Activated T-helper 2 cell treated with anti-CD3 and anti-CD28 coated beads, Interferon-gamma antibody, Interleukin-2, Interleukin-4, amounts not matched to agents 10 μg/mL and 5 μg/mL and 100 μg/mL, durations not matched to agents 14 hours and 24 hours and 36 hours (primary cell): ENCODE measurements around the gene MAMDC4. TPM values are rescaled to one million over a fixed set of nuclear protein-coding genes. Genes with fewer than 3 reads are reported as not detected.
"Not testable (repeated sequence)": the region's sequence is repeated elsewhere in the genome, so short reads cannot be mapped to it uniquely, and the experiment has no call there.

Experiments
- DNase-seq: peaks from one replicate; pipeline ENCODE4 v3.0.0; 2021; ENCODE audit warnings: low spot score
- H3K27ac Mint-ChIP-seq: one replicate; pipeline ENCODE4 v1.8.0; 2021; ENCODE audit warnings: mixed read lengths
- H3K27me3 Mint-ChIP-seq: one replicate; pipeline ENCODE4 v1.8.0; 2021; ENCODE audit warnings: low read depth, mixed read lengths
- H3K36me3 Mint-ChIP-seq: one replicate; pipeline ENCODE4 v1.8.0; 2021; ENCODE audit warnings: low read depth, mixed read lengths
- H3K4me1 Mint-ChIP-seq: one replicate; pipeline ENCODE4 v1.8.0; 2021; ENCODE audit warnings: low read depth, mixed read lengths
- H3K4me3 Mint-ChIP-seq: one replicate; pipeline ENCODE4 v1.8.0; 2021; ENCODE audit warnings: low read depth, mild to moderate bottlenecking, moderate library complexity, mixed read lengths
- H3K9me3 Mint-ChIP-seq: one replicate; pipeline ENCODE4 v1.8.0; 2021; ENCODE audit warnings: mixed read lengths
- intact Hi-C: fragments of 100-400 bp; cut with micrococcal nuclease; formaldehyde crosslinking; loops from one replicate; pipeline ENCODE4 v1.15.1; 2023
- total RNA-seq: library from RNA; stranded (reverse); gene quantifications from 2 replicates; pipeline ENCODE4 v1.2.3, GENCODE V29; 2022

MAMDC4 gene
- total RNA-seq, 1 donor from 2014 or later, result 21.0 TPM

- no peaks in the 10 kb centered on the region for H3K9me3 Mint-ChIP-seq
- H3K27ac Mint-ChIP-seq, result no peak overlapping the region
- no peaks in the 10 kb centered on the region for H3K27me3 Mint-ChIP-seq
- H3K36me3 Mint-ChIP-seq, result peaks cover 14% of the 10 kb centered on the region
- no peaks in the 10 kb centered on the region for H3K4me1 Mint-ChIP-seq
- no peak for DNase-seq
- intact Hi-C loops, result no loop called here
- H3K4me3 Mint-ChIP-seq, result no peak overlapping the region
These were observed 13.6 kb upstream of the MAMDC4 start for GRCh38 chr9:136838314-136839228.

DNA sequence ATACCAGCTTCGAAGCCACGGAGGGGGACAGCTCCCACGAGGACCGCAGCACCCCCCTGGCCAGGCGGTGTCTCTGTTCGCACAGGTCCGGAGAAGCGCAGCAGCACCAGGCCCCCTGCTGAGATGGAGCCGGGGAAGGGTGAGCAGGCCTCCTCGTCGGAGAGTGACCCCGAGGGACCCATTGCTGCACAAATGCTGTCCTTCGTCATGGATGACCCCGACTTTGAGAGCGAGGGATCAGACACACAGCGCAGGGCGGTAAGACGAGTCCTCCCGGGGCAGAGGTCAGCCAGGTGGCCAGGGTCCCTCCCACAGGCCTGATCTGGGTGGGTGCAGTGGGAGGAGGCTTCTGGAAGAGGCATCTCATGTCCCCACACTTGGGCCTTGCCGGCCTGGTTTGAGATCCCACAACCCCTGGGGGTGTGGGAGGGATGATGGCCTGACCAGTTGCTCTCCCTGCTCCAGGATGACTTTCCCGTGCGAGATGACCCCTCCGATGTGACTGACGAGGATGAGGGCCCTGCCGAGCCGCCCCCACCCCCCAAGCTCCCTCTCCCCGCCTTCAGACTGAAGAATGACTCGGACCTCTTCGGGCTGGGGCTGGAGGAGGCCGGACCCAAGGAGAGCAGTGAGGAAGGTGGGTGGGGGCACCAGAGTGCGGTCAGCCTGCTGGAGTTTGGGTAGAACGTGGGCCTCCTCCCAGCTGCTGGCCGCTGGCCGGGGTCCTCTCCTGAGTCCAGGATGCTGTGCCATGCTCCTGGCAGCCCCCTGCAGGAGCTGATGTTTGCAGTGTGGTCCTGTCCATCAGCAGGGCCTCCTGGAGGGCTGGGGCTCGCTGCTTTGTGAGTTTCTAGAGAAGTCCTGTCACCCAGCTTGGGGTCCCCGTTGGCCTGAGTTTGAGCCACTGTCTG lies 12.7 kb upstream of the MAMDC4 start:
- no peak overlapping the region for H3K4me3 Mint-ChIP-seq
- DNase-seq, result no peak
- peaks cover 11% of the 10 kb centered on the region for H3K36me3 Mint-ChIP-seq
- intact Hi-C loops, result loop anchor here (10.0 kb wide), 1 partner anchor 335 kb away; the partner anchor contains the start of genes LRRC26 and TMEM210
- H3K4me1 Mint-ChIP-seq, result no peaks in the 10 kb centered on the region
- H3K27ac Mint-ChIP-seq, result no peak overlapping the region
- no peaks in the 10 kb centered on the region for H3K9me3 Mint-ChIP-seq
- no peaks in the 10 kb centered on the region for H3K27me3 Mint-ChIP-seq

DNA sequence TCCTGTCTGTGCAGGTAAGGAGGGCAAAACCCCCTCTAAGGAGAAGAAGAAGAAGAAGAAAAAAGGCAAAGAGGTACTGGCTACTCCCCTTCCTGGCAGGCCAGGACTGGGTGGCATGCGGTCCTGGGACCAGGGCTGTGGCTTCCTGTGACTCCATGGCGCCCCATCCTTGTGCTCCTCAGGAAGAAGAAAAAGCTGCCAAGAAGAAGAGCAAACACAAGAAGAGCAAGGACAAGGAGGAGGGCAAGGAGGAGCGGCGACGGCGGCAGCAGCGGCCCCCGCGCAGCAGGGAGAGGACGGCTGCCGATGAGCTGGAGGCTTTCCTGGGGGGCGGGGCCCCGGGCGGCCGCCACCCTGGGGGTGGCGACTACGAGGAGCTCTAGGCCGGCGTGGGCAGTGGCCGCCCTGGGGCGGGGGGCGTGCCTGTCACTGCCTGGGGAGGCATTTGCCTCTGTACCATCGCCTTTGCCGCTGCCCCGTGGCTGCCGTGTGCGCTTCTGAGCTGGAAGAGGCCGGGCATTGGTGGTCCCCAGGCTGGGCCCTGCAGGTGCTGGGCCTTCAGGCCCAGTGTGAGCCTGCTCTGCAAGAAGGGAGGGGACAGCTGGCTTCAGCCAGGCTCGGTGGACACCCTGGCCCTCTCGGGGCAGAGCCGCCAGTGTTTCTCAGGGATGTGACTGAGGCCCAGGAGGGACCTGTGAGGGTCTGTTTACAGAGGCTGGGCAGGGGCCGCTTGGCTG lies 11.8 kb upstream of the MAMDC4 start:
- Mint-ChIP-seq H3K27ac (no peak overlapping the region), H3K9me3 (no peaks in the 10 kb centered on the region), H3K4me3 (no peak overlapping the region), H3K36me3 (peaks cover 11% of the 10 kb centered on the region), H3K27me3 (no peaks in the 10 kb centered on the region), H3K4me1 (no peaks in the 10 kb centered on the region)
- no peak for DNase-seq
- intact Hi-C loops, result loop anchor here (10.0 kb wide), 1 partner anchor 334 kb away; the partner anchor contains the start of genes LRRC26 and TMEM210

GRCh38 chr9:136840877-136841645 lies 11.1 kb upstream of the MAMDC4 start:
- intact Hi-C loops, result loop anchor here (10.0 kb wide), 1 partner anchor 334 kb away; the partner anchor contains the start of genes LRRC26 and TMEM210
- Mint-ChIP-seq H3K27ac (no peak overlapping the region), H3K4me3 (no peak overlapping the region), H3K36me3 (peaks cover 11% of the 10 kb centered on the region), H3K9me3 (no peaks in the 10 kb centered on the region), H3K4me1 (no peaks in the 10 kb centered on the region), H3K27me3 (no peaks in the 10 kb centered on the region)
- DNase-seq, result no peak

DNA sequence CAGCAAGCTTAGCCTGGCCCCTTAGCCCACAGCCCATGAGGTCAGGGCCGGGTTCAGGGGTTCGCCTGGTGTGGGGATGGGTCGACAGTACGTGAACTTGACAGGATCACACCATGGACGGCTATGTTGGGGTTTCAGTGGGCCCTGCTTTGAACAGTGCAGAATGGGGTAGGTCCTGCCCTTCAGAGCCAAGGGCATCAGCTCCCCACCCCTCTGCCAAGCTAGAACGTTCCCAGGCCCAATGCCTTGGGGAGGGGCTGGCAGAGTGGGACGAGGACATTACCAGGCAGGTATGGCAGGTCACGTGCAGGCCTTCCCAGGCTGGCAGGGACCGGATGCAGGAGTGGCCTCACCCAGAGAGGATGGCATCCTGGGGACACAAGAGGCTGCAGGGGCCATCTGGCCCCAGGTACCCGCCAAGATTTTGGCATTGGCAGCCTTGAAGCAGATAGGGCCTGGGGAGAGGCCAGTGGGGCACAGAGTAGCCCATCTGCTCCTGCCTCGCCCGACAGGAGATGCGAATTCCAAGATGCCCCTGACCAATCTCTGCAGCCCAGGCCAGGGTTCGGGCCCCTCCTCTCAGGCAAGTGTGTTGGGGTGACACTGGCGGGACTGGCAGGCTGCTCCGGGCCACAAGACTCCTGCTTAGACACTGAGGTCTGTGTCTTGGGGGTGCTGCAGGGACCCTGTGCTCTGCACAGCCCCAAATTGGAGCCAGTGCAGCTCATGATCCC lies 10.3 kb upstream of the MAMDC4 start:
- not testable (repeated sequence) for H3K27ac Mint-ChIP-seq, DNase-seq, H3K27me3 Mint-ChIP-seq, H3K4me1 Mint-ChIP-seq, H3K9me3 Mint-ChIP-seq
- peak overlapping the region; percentile 79 for H3K4me3 Mint-ChIP-seq
- H3K36me3 Mint-ChIP-seq, result peaks cover 14% of the 10 kb centered on the region
- intact Hi-C loops, result loop anchor here (10.0 kb wide), 1 partner anchor 333 kb away; the partner anchor contains the start of genes LRRC26 and TMEM210

DNA sequence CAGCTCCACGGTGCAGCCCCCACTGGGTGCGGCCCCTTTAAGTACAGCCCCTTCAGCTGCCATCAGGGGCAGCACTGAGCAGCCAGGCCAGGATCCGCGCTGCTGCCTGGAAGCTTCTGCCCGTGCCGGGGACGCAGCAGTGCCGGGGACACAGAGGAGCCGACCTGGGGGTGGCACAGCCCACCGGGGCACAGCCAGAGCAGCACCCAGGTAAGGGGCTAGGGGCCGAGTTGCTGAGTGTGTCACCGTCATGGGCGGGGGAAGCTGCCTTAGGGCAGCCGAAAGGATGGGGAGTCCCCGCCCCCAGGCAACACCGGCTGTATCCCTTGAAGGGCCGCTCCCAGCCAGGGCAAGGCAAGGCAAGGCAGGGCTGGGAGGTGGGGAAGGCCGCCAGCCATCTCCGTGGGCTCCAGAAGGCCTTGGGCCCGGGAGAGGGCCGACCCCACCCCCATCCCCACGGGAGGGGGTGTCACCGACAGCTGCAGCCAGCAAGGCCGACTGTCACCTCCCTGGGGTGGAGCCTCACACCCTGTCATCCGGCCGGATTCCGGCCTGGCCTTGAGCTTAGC lies 9.7 kb upstream of the MAMDC4 start, which contains the start of gene AJM1:
Gene AJM1 (plus strand): TSS at position 99 of the 569 bp plus-strand sequence. CDS start 1,937 bp downstream, outside the sequence.
- peak within 1 kb of the TSS; percentile 79 for H3K4me3 Mint-ChIP-seq
- intact Hi-C loops, result loop anchor here (10.0 kb wide), 1 partner anchor 332 kb away; the partner anchor contains the start of genes LRRC26 and TMEM210

GRCh38 chr9:136843159-136843800 lies 8.9 kb upstream of the MAMDC4 start:
- H3K27me3 Mint-ChIP-seq, DNase-seq, H3K4me1 Mint-ChIP-seq, H3K9me3 Mint-ChIP-seq, H3K27ac Mint-ChIP-seq: not testable (repeated sequence)
- H3K4me3 Mint-ChIP-seq, result peak overlapping the region; percentile 47
- intact Hi-C loops, result loop anchor here (1.0 to 10.0 kb wide), 2 partner anchors 101 to 332 kb away; partner anchors contain the start of genes FBXW5, LRRC26 and TMEM210
- H3K36me3 Mint-ChIP-seq, result peaks cover 18% of the 10 kb centered on the region

More for the DNA sequence above, 9.7 kb upstream of the MAMDC4 start, which contains the start of gene AJM1:
- H3K9me3 Mint-ChIP-seq, H3K27ac Mint-ChIP-seq, H3K4me1 Mint-ChIP-seq, H3K27me3 Mint-ChIP-seq: not testable (repeated sequence)
- H3K36me3 Mint-ChIP-seq, result peaks cover 14% of the 10 kb centered on the region
- DNase-seq, result peak; percentile 78

DNA sequence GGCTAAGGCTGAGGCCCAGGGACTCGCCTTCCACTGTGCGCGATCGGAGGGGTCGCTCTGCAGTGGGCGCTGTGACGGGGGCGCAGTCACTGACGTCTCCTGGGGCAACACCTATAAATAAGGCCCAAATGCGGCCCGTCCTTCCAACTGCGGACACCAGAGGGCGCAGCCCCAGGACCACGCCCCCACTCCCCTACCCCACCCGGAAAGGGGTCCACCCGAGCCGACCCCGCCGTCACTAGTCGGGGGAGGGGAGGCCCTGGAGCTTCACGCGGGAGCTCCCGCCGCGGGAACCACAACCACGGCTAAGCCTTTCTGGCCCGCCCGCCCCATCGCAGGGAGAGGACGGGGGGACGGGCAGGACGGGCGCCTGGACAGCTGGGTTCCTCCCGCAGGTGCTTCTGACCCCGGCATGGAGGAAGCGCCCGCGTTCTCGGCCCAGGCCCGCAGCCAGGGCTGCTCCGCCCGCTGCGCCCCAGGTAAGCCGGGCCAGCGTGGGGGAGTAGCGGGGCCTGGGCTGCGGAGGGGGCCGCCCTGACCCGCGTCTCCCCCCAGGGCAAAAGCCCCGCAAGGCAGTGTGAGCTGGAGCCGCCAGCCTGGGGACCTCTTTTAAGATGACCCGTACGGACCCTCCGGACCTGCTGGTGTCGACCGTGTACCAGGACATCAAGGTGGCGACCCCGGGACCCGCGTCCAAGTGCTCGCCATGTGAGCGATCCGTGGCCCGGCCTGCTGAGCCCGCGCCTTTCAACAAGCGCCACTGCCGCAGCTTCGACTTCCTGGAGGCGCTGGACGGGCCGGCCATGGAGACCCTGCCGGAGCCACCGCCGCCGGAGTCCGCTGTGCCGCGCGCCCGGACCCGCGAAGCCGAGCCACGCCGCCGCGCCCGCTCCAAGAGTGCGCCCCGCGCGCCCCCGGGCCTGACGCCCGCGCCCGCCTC lies 8.1 kb upstream of the MAMDC4 start:
- H3K4me3 Mint-ChIP-seq, result peak overlapping the region; percentile 47
- H3K27ac Mint-ChIP-seq, H3K27me3 Mint-ChIP-seq, H3K9me3 Mint-ChIP-seq, H3K4me1 Mint-ChIP-seq: not testable (repeated sequence)
- peaks cover 14% of the 10 kb centered on the region for H3K36me3 Mint-ChIP-seq
- intact Hi-C loops, result loop anchor here (1.0 to 10.0 kb wide), 2 partner anchors 100 to 331 kb away; partner anchors contain the start of genes FBXW5, LRRC26 and TMEM210
- peak; percentile 56 for DNase-seq

DNA sequence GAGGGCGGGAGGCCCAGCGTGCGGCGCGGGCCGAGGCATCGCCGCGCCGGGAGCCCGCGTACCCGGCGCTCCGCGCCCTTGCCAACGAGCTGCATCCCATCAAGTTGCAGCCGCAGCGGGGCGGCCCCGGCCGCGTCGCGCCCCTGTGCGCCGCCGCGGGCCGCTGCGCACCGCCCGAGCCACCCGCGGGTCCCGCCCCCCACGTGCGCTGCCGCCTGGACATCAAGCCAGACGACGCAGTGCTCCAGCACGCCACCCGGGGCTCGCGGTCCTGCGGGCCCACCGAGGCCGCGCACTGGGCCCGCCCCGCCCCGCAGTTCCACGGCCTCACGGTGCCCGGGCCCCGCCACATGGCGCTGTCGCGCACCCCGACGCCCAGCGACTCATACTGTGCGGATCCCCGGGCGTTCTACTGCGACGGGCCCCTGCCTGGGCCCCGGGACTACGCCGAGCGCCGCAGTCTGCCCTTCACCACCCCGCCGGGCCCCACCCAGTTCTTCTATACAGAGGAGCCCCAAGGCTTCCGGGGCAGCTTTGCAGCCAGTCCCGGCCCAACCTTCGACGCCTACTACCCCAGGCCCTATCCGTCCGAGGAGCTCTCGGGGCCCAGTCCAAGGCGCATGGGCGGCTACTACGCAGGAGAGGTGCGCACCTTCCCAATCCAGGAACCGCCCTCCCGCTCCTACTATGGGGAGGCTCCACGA lies 7.2 kb upstream of the MAMDC4 start:
- DNase-seq, result no peak
- intact Hi-C loops, result loop anchor here (5.0 to 10.0 kb wide), 3 partner anchors 38 to 330 kb away; partner anchors contain the start of genes LRRC26, NPDC1, RABL6 and TMEM210
- Mint-ChIP-seq H3K4me1 (peaks cover 4% of the 10 kb centered on the region), H3K9me3 (no peaks in the 10 kb centered on the region), H3K27ac (no peak overlapping the region), H3K4me3 (no peak overlapping the region), H3K27me3 (peaks cover 9% of the 10 kb centered on the region), H3K36me3 (peaks cover 10% of the 10 kb centered on the region)
